HFFc6 (cell line): ENCODE data around the gene OR2T10. TPM values are rescaled to one million over a fixed set of nuclear protein-coding genes. Genes with fewer than 3 reads are reported as not detected.

ENCODE experiments used
- DNase-seq: peaks from one replicate; pipeline ENCODE4 v3.0.0-alpha.2; 2018
- H3K27ac Mint-ChIP-seq: 2 replicates; pipeline ENCODE4 v1.8.0; 2020; ENCODE audit warnings: mild to moderate bottlenecking, mixed read lengths
- H3K27me3 Mint-ChIP-seq: 2 replicates; pipeline ENCODE4 v1.8.0; 2021; ENCODE audit warnings: mild to moderate bottlenecking, moderate library complexity, mixed read lengths; ENCODE audit not compliant: insufficient read depth
- H3K36me3 Mint-ChIP-seq: 2 replicates; pipeline ENCODE4 v1.8.0; 2021; ENCODE audit warnings: low read depth, mixed read lengths
- H3K4me1 Mint-ChIP-seq: 2 replicates; pipeline ENCODE4 v1.8.0; 2020; ENCODE audit warnings: low read depth, mixed read lengths
- H3K4me3 Mint-ChIP-seq: 2 replicates; pipeline ENCODE4 v1.8.0; 2020; ENCODE audit warnings: mild to moderate bottlenecking, moderate library complexity, mixed read lengths
- H3K9me3 Mint-ChIP-seq: 2 replicates; pipeline ENCODE4 v1.8.0; 2020; ENCODE audit warnings: mild to moderate bottlenecking, mixed read lengths
- total RNA-seq, 6 experiments: library from RNA; stranded (reverse); fragmentation: NEBNext Ultra II Directional; extraction: Animal tissue kit (Norgen Biotek cat#: 25700); gene quantifications; 2 replicates in 1 of 6; 3 replicates in 5 of 6; pipeline ENCODE4 v1.2.3, GENCODE V29; 2021
- TF ChIP-seq, protein P1 (sequence below): fragments of 200-600 bp; sonication (generic); IDR thresholded peaks from 2 replicates; pipeline ENCODE4 v1.5.0; 2021; ENCODE audit warnings: antibody characterized with exemption, mild to moderate bottlenecking

Gene OR2T10
- total RNA-seq, 6 experiments from 2014 or later: not detected

- no peak for DNase-seq
- Mint-ChIP-seq H3K9me3 (no peaks in the 10 kb centered on the region), H3K36me3 (no peaks in the 10 kb centered on the region), H3K4me1 (no peaks in the 10 kb centered on the region), H3K27me3 (peaks cover 2% of the 10 kb centered on the region; the same call in 1 of the 2 replicates), H3K27ac (no peak overlapping the region), H3K4me3 (no peak overlapping the region)
- TF ChIP-seq, protein P1, sequence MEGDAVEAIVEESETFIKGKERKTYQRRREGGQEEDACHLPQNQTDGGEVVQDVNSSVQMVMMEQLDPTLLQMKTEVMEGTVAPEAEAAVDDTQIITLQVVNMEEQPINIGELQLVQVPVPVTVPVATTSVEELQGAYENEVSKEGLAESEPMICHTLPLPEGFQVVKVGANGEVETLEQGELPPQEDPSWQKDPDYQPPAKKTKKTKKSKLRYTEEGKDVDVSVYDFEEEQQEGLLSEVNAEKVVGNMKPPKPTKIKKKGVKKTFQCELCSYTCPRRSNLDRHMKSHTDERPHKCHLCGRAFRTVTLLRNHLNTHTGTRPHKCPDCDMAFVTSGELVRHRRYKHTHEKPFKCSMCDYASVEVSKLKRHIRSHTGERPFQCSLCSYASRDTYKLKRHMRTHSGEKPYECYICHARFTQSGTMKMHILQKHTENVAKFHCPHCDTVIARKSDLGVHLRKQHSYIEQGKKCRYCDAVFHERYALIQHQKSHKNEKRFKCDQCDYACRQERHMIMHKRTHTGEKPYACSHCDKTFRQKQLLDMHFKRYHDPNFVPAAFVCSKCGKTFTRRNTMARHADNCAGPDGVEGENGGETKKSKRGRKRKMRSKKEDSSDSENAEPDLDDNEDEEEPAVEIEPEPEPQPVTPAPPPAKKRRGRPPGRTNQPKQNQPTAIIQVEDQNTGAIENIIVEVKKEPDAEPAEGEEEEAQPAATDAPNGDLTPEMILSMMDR: no peak
Observed at GRCh38 chr1:248621770-248622169, 24.3 kb upstream of the OR2T10 start.

GRCh38 chr1:248618878-248619277, 21.4 kb upstream of the OR2T10 start:
- TF ChIP-seq, protein P1: peak; percentile 71
- peak; percentile 25 for DNase-seq
- Mint-ChIP-seq H3K4me1 (no peaks in the 10 kb centered on the region), H3K27ac (no peak overlapping the region), H3K36me3 (no peaks in the 10 kb centered on the region), H3K4me3 (no peak overlapping the region), H3K9me3 (no peaks in the 10 kb centered on the region), H3K27me3 (peaks cover 2% of the 10 kb centered on the region; the same call in 1 of the 2 replicates)

DNA sequence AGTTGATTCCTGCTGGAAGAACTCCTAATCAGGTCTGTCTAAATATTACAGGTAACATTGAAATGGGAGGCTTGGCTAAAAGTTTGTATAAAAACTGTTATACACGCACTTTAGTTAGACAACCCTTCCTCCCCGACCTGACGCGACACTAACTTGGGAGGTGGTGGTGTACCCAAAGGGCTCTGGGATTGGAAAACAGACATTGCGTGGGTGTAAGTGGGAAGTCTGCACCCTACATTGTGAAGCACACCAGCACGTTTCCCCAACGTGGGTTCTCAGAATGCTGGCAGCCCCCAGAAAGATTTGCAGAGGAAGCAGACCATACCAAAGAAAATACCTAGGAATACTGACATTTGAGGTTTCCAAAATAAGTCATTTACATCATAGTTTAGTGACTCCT, 20.6 kb upstream of the OR2T10 start:
- H3K27me3 Mint-ChIP-seq: peaks cover 2% of the 10 kb centered on the region; the same call in 1 of the 2 replicates
- H3K9me3 Mint-ChIP-seq: no peaks in the 10 kb centered on the region
- H3K36me3 Mint-ChIP-seq: no peaks in the 10 kb centered on the region
- H3K4me3 Mint-ChIP-seq: no peak overlapping the region
- H3K4me1 Mint-ChIP-seq: no peaks in the 10 kb centered on the region
- TF ChIP-seq, protein P1: no peak
- DNase-seq: no peak
- H3K27ac Mint-ChIP-seq: no peak overlapping the region

- no peak overlapping the region for H3K4me3 Mint-ChIP-seq
- no peaks in the 10 kb centered on the region for H3K9me3 Mint-ChIP-seq
- no peaks in the 10 kb centered on the region for H3K4me1 Mint-ChIP-seq
Observed at GRCh38 chr1:248613742-248614141, 16.2 kb upstream of the OR2T10 start.

GRCh38 chr1:248611883-248612414, 14.4 kb upstream of the OR2T10 start:
- no peak for DNase-seq
- no peaks in the 10 kb centered on the region for H3K27me3 Mint-ChIP-seq
- no peak overlapping the region for H3K4me3 Mint-ChIP-seq
- H3K36me3 Mint-ChIP-seq: no peaks in the 10 kb centered on the region; the same call in 1 of the 2 replicates
- no peaks in the 10 kb centered on the region for H3K9me3 Mint-ChIP-seq
- TF ChIP-seq, protein P1: no peak
- no peak overlapping the region for H3K27ac Mint-ChIP-seq
- H3K4me1 Mint-ChIP-seq: no peaks in the 10 kb centered on the region

More at GRCh38 chr1:248613742-248614141, 16.2 kb upstream of the OR2T10 start:
- TF ChIP-seq, protein P1: no peak
- H3K27ac Mint-ChIP-seq: no peak overlapping the region
- DNase-seq: no peak
- H3K27me3 Mint-ChIP-seq: no peaks in the 10 kb centered on the region
- no peaks in the 10 kb centered on the region; the same call in 1 of the 2 replicates for H3K36me3 Mint-ChIP-seq
